Effector memory CD4-positive, alpha-beta T cell (primary cell): ENCODE results near the gene TMEM131L.

Source experiments
- DNase-seq, 3 donors: peaks; one replicate each; pipeline ENCODE4 v3.0.0-alpha.2; 2020
- H3K27ac ChIP-seq: 2 replicates; pipeline ENCODE4 v1.7.0; 2013; ENCODE audit warnings: mild to moderate bottlenecking, low read length, moderate library complexity; ENCODE audit not compliant: insufficient read depth, poor library complexity, severe bottlenecking
- H3K27me3 ChIP-seq: replicated peaks from 2 replicates; pipeline ENCODE4 v1.7.0; 2013; ENCODE audit warnings: mild to moderate bottlenecking, low read length; ENCODE audit not compliant: insufficient read depth, control insufficient read depth, poor library complexity, severe bottlenecking
- H3K36me3 ChIP-seq: 2 replicates; pipeline ENCODE4 v1.7.0; 2013; ENCODE audit warnings: mild to moderate bottlenecking, low read length, moderate library complexity; ENCODE audit not compliant: control insufficient read depth, insufficient read depth
- H3K4me1 ChIP-seq: 2 replicates; pipeline ENCODE4 v1.7.0; 2013; ENCODE audit warnings: low read length, mild to moderate bottlenecking; ENCODE audit not compliant: control insufficient read depth, insufficient read depth, poor library complexity, severe bottlenecking
- H3K4me3 ChIP-seq: 2 replicates; pipeline ENCODE4 v1.7.0; 2013; ENCODE audit warnings: low read length, low read depth, mild to moderate bottlenecking; ENCODE audit not compliant: insufficient read depth, poor library complexity, severe bottlenecking
- H3K9me3 ChIP-seq: 2 replicates; pipeline ENCODE4 v1.7.0; 2013; ENCODE audit warnings: mild to moderate bottlenecking, low read length, moderate library complexity; ENCODE audit not compliant: control insufficient read depth

The TMEM131L gene

GRCh38 chr4:153520227-153520626, 54.1 kb downstream of the TMEM131L start:
- H3K27ac ChIP-seq, result no peak overlapping the region
- peaks cover 59% of the 10 kb centered on the region for H3K4me1 ChIP-seq
- DNase-seq, result no peak
- no peaks in the 10 kb centered on the region for H3K27me3 ChIP-seq
- H3K9me3 ChIP-seq, result no peaks in the 10 kb centered on the region
- H3K4me3 ChIP-seq, result no peak overlapping the region
- H3K36me3 ChIP-seq, result peaks cover 5% of the 10 kb centered on the region

GRCh38 chr4:153520801-153521329, 54.7 kb downstream of the TMEM131L start:
- Histone ChIP-seq H3K4me1 (peaks cover 59% of the 10 kb centered on the region), H3K4me3 (no peak overlapping the region), H3K27me3 (no peaks in the 10 kb centered on the region), H3K27ac (peak overlapping the region; percentile 78), H3K36me3 (peaks cover 5% of the 10 kb centered on the region), H3K9me3 (no peaks in the 10 kb centered on the region)
- no peak for DNase-seq

GRCh38 chr4:153521478-153521877, 55.3 kb downstream of the TMEM131L start:
- peaks cover 5% of the 10 kb centered on the region for H3K36me3 ChIP-seq
- no peak overlapping the region for H3K4me3 ChIP-seq
- H3K4me1 ChIP-seq, result peaks cover 59% of the 10 kb centered on the region
- DNase-seq, result no peak
- H3K27me3 ChIP-seq, result no peaks in the 10 kb centered on the region
- H3K27ac ChIP-seq, result peak overlapping the region; percentile 78
- no peaks in the 10 kb centered on the region for H3K9me3 ChIP-seq

GRCh38 chr4:153521999-153522801, 56.0 kb downstream of the TMEM131L start:
- H3K9me3 ChIP-seq, result no peaks in the 10 kb centered on the region
- peak overlapping the region; percentile 78 for H3K27ac ChIP-seq
- peaks cover 3% of the 10 kb centered on the region for H3K36me3 ChIP-seq
- DNase-seq, result peak; percentile 36 to 54 (median 48)
- no peaks in the 10 kb centered on the region for H3K27me3 ChIP-seq
- H3K4me1 ChIP-seq, result peaks cover 64% of the 10 kb centered on the region
- peak overlapping the region; percentile 23 for H3K4me3 ChIP-seq

- H3K27me3 ChIP-seq, result no peaks in the 10 kb centered on the region
- peak overlapping the region; percentile 23 for H3K4me3 ChIP-seq
- peak; percentile 37 to 41 (median 41) for DNase-seq
- H3K4me1 ChIP-seq, result peaks cover 65% of the 10 kb centered on the region
- H3K9me3 ChIP-seq, result no peaks in the 10 kb centered on the region
- H3K27ac ChIP-seq, result peak overlapping the region; percentile 78
- no peaks in the 10 kb centered on the region for H3K36me3 ChIP-seq
These were observed 56.6 kb downstream of the TMEM131L start for GRCh38 chr4:153522802-153523094.

- H3K27ac ChIP-seq, result peak overlapping the region; percentile 78
- H3K36me3 ChIP-seq, result no peaks in the 10 kb centered on the region
- no peak for DNase-seq
- no peaks in the 10 kb centered on the region for H3K27me3 ChIP-seq
- no peaks in the 10 kb centered on the region for H3K9me3 ChIP-seq
- H3K4me1 ChIP-seq, result peaks cover 63% of the 10 kb centered on the region
- H3K4me3 ChIP-seq, result no peak overlapping the region
These were observed 57.1 kb downstream of the TMEM131L start for GRCh38 chr4:153523164-153523796.

GRCh38 chr4:153523941-153524386, 57.8 kb downstream of the TMEM131L start:
- no peak overlapping the region for H3K4me3 ChIP-seq
- no peaks in the 10 kb centered on the region for H3K9me3 ChIP-seq
- H3K36me3 ChIP-seq, result no peaks in the 10 kb centered on the region
- DNase-seq, result no peak
- no peaks in the 10 kb centered on the region for H3K27me3 ChIP-seq
- peak overlapping the region; percentile 78 for H3K27ac ChIP-seq
- peaks cover 67% of the 10 kb centered on the region for H3K4me1 ChIP-seq

GRCh38 chr4:153524682-153525081, 58.5 kb downstream of the TMEM131L start:
- DNase-seq, result no peak
- no peak overlapping the region for H3K4me3 ChIP-seq
- H3K27ac ChIP-seq, result peak overlapping the region; percentile 78
- H3K27me3 ChIP-seq, result no peaks in the 10 kb centered on the region
- no peaks in the 10 kb centered on the region for H3K36me3 ChIP-seq
- H3K9me3 ChIP-seq, result no peaks in the 10 kb centered on the region
- H3K4me1 ChIP-seq, result peaks cover 71% of the 10 kb centered on the region

- Histone ChIP-seq H3K9me3 (no peaks in the 10 kb centered on the region), H3K4me3 (no peak overlapping the region), H3K27ac (no peak overlapping the region), H3K4me1 (peaks cover 79% of the 10 kb centered on the region), H3K36me3 (no peaks in the 10 kb centered on the region), H3K27me3 (no peaks in the 10 kb centered on the region)
- no peak for DNase-seq
These were observed 61.5 kb downstream of the TMEM131L start for GRCh38 chr4:153527690-153528089.
